HG02623 (cell line): ENCODE measurements around the gene BCAS4.
"Not testable (repeated sequence)": the region's sequence is repeated elsewhere in the genome, so short reads cannot be mapped to it uniquely, and the experiment has no call there.

Source experiments
- ATAC-seq: cut with Tn5 transposase; IDR thresholded peaks from one replicate; pipeline ENCODE4 v1.9.1; 2021; ENCODE audit warnings: moderate library complexity; ENCODE audit not compliant: unreplicated experiment

Gene BCAS4

DNA sequence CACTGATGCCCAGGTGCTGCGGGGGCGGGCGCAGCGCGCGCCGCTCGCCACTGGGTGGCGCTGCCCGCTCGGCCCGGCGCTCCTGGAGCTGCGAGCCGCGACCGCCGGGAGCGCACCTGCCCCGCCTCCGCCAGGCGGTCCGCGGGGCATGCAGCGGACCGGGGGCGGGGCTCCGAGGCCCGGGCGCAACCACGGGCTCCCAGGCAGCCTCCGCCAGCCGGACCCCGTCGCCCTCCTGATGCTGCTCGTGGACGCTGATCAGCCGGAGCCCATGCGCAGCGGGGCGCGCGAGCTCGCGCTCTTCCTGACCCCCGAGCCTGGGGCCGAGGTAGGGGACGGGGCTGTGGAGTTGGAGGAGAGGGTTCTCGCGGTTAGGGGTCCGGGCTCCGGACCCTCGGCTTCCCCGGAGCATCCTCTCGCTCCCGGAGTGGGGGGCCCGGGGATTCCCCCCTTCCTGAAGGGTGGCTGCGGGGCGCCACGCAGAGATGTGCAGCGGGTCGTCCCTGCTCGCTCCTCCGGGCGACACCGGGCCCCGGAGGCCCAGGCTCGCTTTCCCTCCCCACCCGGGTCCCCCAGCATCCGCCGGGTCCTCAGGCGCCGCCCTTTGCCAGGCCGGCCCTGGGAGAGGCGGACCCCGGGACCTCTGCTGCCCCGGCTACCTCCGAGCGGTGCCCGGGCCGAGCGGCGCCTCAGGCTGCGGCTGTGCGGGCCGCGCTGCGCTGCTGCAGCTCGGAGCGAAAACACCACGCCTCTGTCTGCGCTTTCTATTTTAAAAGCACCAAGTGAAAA, at the start of gene BCAS4:
TSS of gene BCAS4 (plus strand) at position 216 of the 789 bp plus-strand sequence. CDS start at position 239, 23 bp downstream.
- ATAC-seq, result peak; percentile 55

GRCh38 chr20:50745634-50746137, 49.2 kb upstream of the BCAS4 start:
- no peak for ATAC-seq

DNA sequence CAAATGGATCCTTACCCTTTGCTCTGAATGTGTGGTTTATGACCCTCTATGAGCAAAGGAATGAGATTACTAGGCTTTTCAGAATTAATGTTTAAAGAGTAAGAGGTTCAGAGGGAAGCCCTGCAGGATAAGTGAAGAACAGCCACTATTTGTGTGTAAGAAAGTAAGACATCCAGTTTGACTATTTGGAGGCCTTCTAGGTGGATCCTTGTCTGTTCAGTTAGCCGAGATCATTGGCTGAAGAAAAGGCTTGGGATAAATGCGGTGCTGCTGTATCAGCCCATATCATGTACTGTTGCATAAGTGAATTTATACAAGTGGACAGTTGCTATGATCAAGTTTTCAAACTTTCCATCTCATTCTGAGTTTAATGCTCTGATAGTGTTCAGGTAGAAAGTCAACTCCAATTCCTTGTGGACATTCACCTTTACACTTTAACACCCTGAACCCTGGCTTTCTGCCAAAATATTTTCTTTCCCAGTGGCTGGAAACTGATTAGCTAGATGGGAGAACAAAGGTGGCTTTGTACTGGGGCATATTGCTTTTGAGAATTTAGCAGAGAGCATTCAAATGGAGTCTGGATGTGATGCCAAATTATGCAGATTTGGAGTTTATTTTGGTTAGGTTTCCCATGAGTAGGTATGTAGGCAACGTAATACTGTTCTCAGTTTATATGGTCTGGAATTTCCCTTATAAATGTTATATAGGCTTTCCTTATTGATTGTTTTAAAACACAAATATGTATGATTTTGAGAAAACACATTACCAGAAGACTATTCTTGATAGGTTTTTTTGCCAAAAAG, 48.5 kb upstream of the BCAS4 start:
- ATAC-seq, result no peak

DNA sequence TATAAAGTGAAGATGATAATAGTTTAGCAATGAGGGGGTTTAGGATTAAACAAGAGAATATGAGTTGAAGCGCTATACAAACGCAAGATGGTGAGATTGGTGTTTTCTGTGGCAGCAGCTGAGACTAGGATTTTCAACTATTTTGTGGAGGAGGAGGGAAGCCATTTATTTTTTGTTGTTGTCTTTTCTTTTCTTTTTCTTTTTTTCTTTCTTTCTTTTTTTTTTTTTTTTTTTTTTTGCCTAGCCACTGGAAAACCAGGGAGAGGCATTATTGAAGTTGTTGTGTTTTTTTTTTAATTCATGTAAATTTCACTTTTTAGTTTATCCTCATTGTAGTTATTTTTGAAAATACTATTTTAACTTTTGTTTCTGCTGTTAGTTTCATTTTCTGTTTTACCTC, 47.6 kb upstream of the BCAS4 start:
- no peak for ATAC-seq

DNA sequence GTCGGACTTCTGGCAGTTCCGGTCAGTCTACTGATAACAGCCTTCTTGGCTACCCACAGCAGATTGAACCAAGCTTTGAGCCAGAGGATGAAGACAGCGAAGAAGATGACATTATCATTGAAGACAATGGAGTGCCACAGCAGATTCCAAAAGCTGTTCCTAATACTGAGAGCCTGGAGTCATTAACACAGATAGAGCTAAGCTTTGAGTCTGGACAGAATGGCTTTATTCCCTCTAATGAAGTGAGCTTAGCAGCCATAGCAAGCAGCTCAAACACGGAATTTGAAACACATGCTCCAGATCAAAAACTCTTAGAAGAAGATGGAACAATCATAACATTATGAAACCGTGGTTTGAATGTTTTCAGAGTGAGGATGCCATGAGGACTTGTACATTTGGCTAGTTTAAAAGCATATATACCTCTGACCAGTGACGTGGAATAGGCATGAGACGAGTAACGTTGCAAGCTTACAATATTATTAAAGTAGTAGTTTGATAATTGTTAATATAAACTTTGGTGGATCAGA, 44.7 kb upstream of the BCAS4 start:
- no peak for ATAC-seq

- no peak for ATAC-seq
These were observed 41.7 kb upstream of the BCAS4 start for GRCh38 chr20:50753152-50753551.

DNA sequence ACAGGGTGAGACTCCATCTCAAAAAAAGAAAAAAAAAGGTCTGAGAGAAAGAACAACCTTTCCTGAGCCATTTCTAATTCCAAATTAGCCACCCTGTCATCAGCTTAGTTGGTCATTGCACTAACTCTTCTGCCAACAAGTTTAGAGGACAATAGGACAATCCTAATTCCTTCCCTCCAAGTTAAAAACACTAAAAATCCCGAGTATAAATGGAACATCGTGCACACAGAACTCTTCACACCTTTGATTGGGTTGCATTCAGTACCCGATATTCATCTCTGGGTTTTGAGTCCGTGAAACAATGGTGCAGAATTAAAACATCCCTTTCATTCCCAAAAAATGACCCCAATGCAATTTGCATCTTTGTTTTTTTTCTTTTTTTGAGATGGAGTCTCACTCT, 40.4 kb upstream of the BCAS4 start:
- ATAC-seq, result no peak

GRCh38 chr20:50756447-50756846, 38.4 kb upstream of the BCAS4 start:
- no peak for ATAC-seq

DNA sequence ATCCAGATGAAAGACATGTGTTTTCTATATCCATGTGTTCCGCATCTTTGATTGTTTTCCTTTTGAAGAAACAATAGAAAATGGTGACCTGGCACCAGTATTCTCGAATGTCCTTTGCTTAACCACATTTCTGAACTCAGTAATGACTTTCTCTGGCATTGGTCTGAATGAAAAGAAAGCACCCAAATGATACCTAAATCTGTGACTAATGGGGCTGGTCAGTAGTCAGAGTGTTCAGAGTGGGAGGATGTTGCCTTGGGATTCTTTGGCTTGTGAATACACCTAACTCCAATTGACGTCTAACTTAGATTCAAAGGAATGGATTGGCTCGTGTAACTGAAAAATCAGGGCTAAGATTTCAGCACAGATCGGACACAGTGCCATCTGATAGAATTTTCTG, 36.4 kb upstream of the BCAS4 start:
- no peak for ATAC-seq

DNA sequence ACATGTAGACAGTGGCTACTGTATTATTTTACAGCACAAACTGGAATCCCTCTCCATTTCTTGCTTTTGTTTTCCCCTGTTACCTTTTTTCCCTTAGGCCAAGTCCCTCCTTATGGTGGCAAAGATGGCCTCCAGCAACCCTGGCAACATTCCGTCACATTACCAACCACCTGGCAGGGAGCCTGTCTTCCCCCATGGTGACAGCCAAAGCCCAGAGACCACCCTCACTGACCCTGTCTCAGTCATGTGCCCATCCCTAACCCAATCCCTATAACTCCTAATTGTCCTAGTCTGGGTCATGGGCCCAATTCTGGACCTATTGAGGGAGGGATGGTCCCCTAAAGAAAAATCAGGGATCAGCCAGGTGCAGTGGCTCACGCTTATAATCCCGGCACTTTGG, 35.9 kb upstream of the BCAS4 start:
- ATAC-seq, result no peak

DNA sequence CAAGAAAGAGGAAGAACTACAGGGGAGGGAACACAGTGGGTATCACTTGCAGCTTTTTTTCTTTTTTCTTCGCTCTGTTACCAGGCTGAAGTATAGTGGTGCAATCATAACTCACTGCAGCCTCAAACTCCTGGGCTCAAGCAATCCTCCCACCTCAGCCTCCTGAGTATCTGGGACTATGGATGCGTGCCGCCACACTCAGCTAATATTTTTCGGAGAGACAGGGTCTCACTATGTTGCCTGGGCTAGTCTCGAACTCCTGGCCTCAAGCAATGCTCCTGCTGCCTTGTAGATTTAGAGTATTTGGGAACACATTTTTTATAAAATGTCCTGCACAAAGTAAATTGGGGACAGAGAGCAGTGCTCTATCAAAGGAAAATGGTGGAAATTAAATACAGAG, 35.2 kb upstream of the BCAS4 start:
- ATAC-seq, result no peak

DNA sequence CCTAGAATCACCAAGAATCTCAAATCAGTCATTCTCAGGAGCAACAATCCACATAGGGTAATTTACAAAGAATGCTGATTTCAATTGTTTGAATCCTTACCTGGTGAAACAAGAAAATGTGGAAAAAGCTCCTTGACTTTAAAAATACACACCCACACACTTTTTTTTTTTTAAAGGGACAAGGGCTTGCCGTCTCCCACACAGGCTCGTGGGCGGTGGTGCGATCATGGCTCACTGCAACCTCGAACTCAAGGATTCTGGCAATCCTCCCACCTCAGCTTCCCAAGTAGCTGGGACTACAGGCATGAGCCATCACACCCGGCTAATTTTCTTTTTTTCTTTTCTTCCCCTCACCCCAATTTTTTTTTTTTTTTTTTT, 32.8 kb upstream of the BCAS4 start:
- ATAC-seq, result no peak

DNA sequence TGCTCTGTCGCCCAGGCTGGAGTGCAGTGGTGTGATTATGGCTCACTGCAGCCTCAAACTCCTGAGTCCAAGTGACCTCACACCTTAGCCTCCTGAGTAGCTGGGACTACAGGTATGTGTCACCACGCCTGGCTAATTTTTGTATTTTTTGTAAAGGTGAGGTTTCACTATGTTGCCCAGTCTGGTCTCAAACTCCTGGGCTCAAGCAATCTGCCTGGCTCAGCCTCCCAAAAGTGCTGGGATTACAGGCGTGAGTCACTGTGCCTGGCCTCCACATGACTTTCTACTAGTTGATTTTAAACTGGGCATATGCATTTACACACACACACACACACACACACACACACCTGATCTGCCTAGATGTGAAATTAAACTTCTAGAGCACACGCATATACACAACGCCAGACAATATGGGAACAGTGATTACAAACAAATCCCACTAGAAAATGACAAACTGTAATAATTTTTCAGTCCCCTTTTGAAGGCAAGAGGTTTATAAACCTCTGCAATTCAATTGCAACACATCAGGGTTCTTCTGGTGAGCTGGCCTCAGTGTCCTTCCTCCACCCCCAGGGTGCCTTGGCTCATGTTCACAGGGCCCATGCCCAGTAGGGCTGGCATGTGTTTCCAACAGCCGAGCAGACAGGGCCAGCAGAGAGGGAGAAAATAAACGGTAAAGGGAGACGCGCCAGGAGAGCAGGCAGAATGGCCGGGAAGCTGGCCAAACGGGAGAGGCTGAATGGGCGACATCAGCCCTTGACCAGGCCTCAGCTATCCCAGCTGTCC, 32.2 kb upstream of the BCAS4 start:
- no peak for ATAC-seq

GRCh38 chr20:50763550-50764458, 31.1 kb upstream of the BCAS4 start:
- not testable (repeated sequence) for ATAC-seq

- ATAC-seq, result not testable (repeated sequence)
These were observed 29.6 kb upstream of the BCAS4 start for GRCh38 chr20:50765251-50765650.

GRCh38 chr20:50765674-50766073, 29.2 kb upstream of the BCAS4 start:
- ATAC-seq, result no peak

GRCh38 chr20:50766955-50767809, 27.7 kb upstream of the BCAS4 start:
- not testable (repeated sequence) for ATAC-seq

- ATAC-seq, result not testable (repeated sequence)
These were observed 25.9 kb upstream of the BCAS4 start for GRCh38 chr20:50768991-50769390.

DNA sequence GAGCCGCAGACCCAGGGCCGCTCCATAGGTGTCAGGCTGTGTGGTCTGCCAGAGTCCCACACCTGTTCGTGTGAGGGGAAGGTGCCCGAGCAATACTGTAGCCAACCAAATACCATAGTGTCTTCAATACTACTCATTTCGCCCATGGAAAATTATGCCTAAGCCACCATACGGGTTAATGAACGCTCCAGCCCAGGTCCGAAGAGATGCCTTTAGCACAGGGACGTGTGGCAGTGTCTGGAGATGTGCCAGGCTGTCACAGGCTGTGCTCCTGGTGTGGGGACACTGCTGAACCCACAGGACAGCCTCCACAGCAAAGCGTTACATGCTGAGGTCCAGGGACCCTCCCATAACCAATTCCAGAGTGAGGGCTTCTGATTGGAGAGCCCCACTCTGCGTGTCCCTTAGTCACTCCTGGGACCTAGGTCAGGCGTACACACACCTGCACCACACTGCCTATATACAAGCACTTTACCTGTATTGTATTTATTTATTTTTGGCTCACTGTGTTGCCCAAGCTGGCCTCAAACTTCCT, 25.2 kb upstream of the BCAS4 start:
- not testable (repeated sequence) for ATAC-seq
